GM18507 (cell line): ENCODE measurements around the gene KLHL29.

Experiments used
- DNase-seq: peaks from one replicate; pipeline ENCODE4 v3.0.0; 2011; ENCODE audit warnings: low read depth; ENCODE audit not compliant: insufficient read length; ENCODE audit errors: extremely low spot score
- FAIRE-seq: peaks from 2 replicates; lab custom pipeline; 2011; peaks lifted over from hg19 to GRCh38; lab: Jason Lieb, UNC

Gene KLHL29

GRCh38 chr2:23626701-23627230, 241.8 kb downstream of the KLHL29 start:
- no peak for DNase-seq
- FAIRE-seq: no peak

GRCh38 chr2:23627236-23628009, 242.4 kb downstream of the KLHL29 start:
- FAIRE-seq: no peak
- no peak for DNase-seq

- FAIRE-seq (no peak), DNase-seq (no peak)
Observed at GRCh38 chr2:23628926-23629771, 244.2 kb downstream of the KLHL29 start.

GRCh38 chr2:23629772-23630480, 244.9 kb downstream of the KLHL29 start:
- DNase-seq: no peak
- no peak for FAIRE-seq

- DNase-seq (no peak), FAIRE-seq (no peak)
Observed at GRCh38 chr2:23630961-23631360, 246.0 kb downstream of the KLHL29 start.

- DNase-seq: no peak
- FAIRE-seq: no peak
Observed at GRCh38 chr2:23631389-23631788, 246.4 kb downstream of the KLHL29 start.

- no peak for FAIRE-seq
- DNase-seq: no peak
Observed at GRCh38 chr2:23632386-23632785, 247.4 kb downstream of the KLHL29 start.

GRCh38 chr2:23632831-23633395, 247.9 kb downstream of the KLHL29 start:
- FAIRE-seq (no peak), DNase-seq (no peak)

- FAIRE-seq (no peak), DNase-seq (no peak)
Observed at GRCh38 chr2:23633966-23634365, 249.0 kb downstream of the KLHL29 start.

- FAIRE-seq: no peak
- no peak for DNase-seq
Observed at GRCh38 chr2:23635442-23636340, 250.7 kb downstream of the KLHL29 start.

GRCh38 chr2:23636426-23636825, 251.4 kb downstream of the KLHL29 start:
- no peak for DNase-seq
- no peak for FAIRE-seq

- FAIRE-seq (no peak), DNase-seq (no peak)
Observed at GRCh38 chr2:23637011-23637778, 252.2 kb downstream of the KLHL29 start.

GRCh38 chr2:23639406-23639982, 254.5 kb downstream of the KLHL29 start:
- FAIRE-seq (no peak), DNase-seq (no peak)

GRCh38 chr2:23640711-23641110, 255.7 kb downstream of the KLHL29 start:
- no peak for DNase-seq
- no peak for FAIRE-seq

GRCh38 chr2:23642516-23642915, 257.5 kb downstream of the KLHL29 start:
- FAIRE-seq (no peak), DNase-seq (no peak)

- FAIRE-seq: no peak
Observed at GRCh38 chr2:23645230-23645808, 260.3 kb downstream of the KLHL29 start.

GRCh38 chr2:23647563-23647962, 262.6 kb downstream of the KLHL29 start:
- FAIRE-seq (no peak), DNase-seq (no peak)

More at GRCh38 chr2:23645230-23645808, 260.3 kb downstream of the KLHL29 start:
- no peak for DNase-seq
